H1 (cell line): ENCODE data around the gene SLC17A3.

Experiments
- CTCF ChIP-seq, 3 experiments: IDR thresholded peaks; 1 replicate in 2 of 3; 2 replicates in 1 of 3; pipeline versions ENCODE4 v1.5.1 to v1.6.1; 2011; ENCODE audit warnings: low read length in 3 of 3, mild to moderate bottlenecking in 3 of 3, inconsistent platforms in 2 of 3, low read depth in 1 of 3, moderate library complexity in 1 of 3; ENCODE audit not compliant: insufficient read depth in 1 of 3; ENCODE audit errors: control extremely low read depth in 1 of 3
- SIN3A ChIP-seq, 2 experiments: IDR thresholded peaks in 1 of 2; conservative IDR thresholded peaks in 1 of 2; 2 replicates each; pipeline ENCODE4 v1.6.1; 2011 to 2012; ENCODE audit warnings: low read length in 2 of 2, improper control_type of control experiment in 1 of 2, low read depth in 1 of 2, mild to moderate bottlenecking in 1 of 2
- TCF12 ChIP-seq: IDR thresholded peaks from 2 replicates; pipeline ENCODE4 v1.6.1; 2011; ENCODE audit warnings: low read depth, mild to moderate bottlenecking, low read length

DNA sequence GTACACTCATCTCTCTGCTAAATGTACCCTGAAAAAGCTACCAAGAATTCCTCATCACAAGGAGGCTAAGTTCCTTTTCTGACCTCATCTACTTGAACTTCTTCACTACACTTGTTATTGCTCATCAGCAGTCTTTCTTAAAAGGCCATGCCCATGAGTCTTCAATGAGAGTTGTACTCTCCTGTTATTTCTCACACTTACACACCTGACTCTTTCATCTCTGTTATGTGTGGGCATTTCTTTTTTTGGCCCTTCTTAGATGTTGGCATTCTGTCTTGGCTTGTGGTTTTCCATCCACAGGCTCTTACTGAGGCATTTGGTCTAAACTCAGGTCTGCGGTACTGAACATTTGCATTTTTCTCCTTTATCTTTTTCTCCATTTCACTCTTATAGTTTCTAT lies 31.5 kb downstream of the SLC17A3 start:
- no peak for TF ChIP-seq CTCF (IDR thresholded peaks at IDR 0.05; ENCODE audit: control extremely low read depth in 1 of 3, insufficient read depth in 1 of 3, low read depth in 1 of 3, low read length in 3 of 3)
- TF ChIP-seq SIN3A (conservative IDR thresholded peaks at IDR 0.05 in 1 of 2, IDR thresholded peaks at IDR 0.05 in 1 of 2; ENCODE audit: low read depth in 1 of 2, low read length in 2 of 2) = no peak
- no peak for TF ChIP-seq TCF12
